ENCODE measurements around the gene LSM4.

The LSM4 gene

GRCh38 chr19:18269070-18269723, 53.7 kb downstream of the LSM4 start:
- no peak overlapping the region for H3K4me3 ChIP-seq (ENCODE audit: low read depth, low read length)
- TF ChIP-seq CTCF (conservative IDR thresholded peaks at IDR 0.05; ENCODE audit: low read depth, low read length): no peak
- no peak for DNase-seq (ENCODE audit: low read depth)

- DNase-seq (ENCODE audit: low read depth): no peak
- no peak overlapping the region for H3K4me3 ChIP-seq (ENCODE audit: low read depth, low read length)
- no peak for TF ChIP-seq CTCF (conservative IDR thresholded peaks at IDR 0.05; ENCODE audit: low read depth, low read length)
Measured at GRCh38 chr19:18266771-18267686, 55.8 kb downstream of the LSM4 start.

GRCh38 chr19:18265582-18265981, 57.3 kb downstream of the LSM4 start:
- no peak for TF ChIP-seq CTCF (conservative IDR thresholded peaks at IDR 0.05; ENCODE audit: low read depth, low read length)
- DNase-seq (ENCODE audit: low read depth): no peak
- no peak overlapping the region for H3K4me3 ChIP-seq (ENCODE audit: low read depth, low read length)

- no peak overlapping the region for H3K4me3 ChIP-seq (ENCODE audit: low read depth, low read length)
- DNase-seq (ENCODE audit: low read depth): no peak
- TF ChIP-seq CTCF (conservative IDR thresholded peaks at IDR 0.05; ENCODE audit: low read depth, low read length): no peak
Measured at GRCh38 chr19:18264971-18265540, 57.8 kb downstream of the LSM4 start.

- DNase-seq (ENCODE audit: low read depth): no peak
- no peak overlapping the region for H3K4me3 ChIP-seq (ENCODE audit: low read depth, low read length)
- no peak for TF ChIP-seq CTCF (conservative IDR thresholded peaks at IDR 0.05; ENCODE audit: low read depth, low read length)
Measured at GRCh38 chr19:18264137-18264854, 58.6 kb downstream of the LSM4 start.

- TF ChIP-seq CTCF (conservative IDR thresholded peaks at IDR 0.05; ENCODE audit: low read depth, low read length): no peak
- no peak for DNase-seq (ENCODE audit: low read depth)
Measured at GRCh38 chr19:18263324-18264136, 59.3 kb downstream of the LSM4 start.

More at GRCh38 chr19:18263324-18264136, 59.3 kb downstream of the LSM4 start:
- no peak overlapping the region for H3K4me3 ChIP-seq (ENCODE audit: low read depth, low read length)
